ENCODE data around the gene CHMP5.

CHMP5 gene

DNA sequence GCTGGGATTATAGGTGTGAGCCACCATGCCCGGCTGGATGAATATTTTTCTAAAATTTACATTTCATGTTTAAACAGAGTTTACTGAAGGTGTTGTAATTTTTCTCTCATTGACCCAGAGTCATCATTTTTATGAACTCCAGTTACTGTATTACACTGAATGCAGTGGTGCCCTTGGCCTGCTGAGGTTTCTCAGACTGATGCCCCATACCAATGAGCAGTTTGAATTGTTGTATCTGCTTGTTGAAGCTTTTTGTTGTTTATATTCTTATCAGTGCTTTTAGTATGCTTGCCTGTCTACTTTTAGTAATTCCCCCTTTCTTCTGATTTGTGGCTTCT, 55.4 kb downstream of the CHMP5 start:
- DNase-seq: no peak

DNA sequence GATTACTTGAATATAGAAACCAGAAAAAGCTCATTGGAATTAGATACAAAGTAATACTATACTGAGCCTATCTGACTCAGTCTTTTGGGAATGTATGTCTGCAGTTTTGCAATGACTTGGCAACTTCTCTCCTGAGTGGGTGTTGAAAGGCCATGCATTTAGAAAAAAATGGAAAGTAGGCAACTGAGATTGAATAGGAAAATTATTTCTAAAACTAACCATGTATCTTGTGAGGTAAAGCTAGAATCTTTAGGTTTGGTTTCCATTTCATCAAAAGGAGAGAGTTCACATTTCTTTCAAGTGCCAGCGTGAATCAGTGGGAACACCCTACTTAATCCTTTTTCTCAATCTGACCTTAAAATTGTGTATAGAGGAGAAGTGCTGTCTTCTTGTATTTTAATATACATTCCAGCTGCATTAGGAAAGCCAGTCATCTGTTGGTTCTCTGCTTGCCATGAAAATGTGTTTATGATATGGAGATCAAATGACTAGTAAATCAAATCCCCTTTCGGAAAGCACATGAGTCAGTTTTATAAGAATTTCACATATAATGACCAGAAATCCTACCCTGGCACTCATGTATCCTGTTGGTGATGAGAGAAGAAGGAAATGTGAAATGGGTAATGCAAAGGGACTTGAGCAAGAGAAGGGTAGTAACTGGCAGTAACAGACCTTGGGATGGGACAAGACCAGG, 55.9 kb downstream of the CHMP5 start:
- DNase-seq: no peak

DNA sequence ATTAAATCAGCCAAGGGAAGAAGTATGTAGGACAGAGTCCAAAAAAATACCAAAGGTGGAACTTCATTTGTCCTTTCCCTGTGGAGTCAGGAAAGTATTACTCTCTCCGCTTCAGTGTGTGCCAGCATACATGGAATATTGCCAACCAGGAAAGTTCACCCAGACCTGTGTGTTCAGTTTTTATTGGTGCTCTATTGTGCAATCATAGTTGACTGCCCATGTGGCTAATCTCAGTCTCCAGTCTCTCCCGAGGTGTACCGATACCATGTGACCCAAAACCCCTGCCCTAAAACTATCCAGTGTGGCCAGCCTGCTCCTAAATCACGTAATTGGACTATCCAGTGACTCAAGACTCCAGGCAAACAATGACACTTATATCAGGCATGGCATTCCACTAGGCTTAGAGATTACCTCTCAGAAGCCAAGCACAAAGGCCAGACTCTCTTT, 64.3 kb downstream of the CHMP5 start:
- DNase-seq: no peak

DNA sequence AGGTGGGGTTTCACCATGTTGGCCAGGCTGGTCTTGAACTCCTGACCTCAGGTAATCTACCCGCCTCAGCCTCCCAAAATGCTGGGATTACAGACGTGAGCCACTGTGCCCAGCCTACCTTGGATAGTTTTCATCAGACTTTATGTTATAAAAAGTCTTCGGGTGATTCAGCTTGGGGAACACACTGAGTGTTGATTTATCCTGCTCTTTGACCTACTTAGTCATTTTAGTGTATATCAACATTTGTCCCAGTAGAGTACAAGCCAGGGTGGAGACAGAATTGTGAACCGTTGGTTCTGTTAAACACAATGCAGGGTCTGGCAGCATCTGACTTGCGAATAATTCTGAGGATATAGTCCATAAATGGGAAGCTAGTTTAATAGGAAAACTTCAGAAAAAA, 65.1 kb downstream of the CHMP5 start:
- DNase-seq: no peak

DNA sequence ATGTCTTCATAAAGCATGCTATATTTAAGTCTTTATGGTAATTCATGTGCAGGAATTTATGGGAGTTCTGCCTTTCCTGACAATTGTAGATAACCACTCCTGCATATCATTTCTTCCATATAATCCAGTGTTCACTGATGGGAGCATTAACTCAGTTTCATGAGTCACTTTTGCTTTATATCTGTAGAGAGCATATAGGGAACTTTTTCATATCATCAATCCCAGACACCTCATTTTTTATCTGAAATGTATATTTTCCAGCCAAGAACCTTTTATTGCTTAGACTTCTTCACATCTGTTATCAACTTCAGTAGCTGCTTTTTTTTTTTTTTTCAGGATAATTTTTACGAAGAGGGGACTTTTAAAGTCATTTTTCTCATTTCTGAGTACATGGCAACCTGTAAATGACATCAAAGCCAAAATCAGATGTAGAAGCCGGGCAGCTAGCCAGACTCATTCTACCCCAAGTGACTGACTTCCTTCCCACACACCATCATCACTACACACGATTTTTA, 66.6 kb downstream of the CHMP5 start:
- DNase-seq: no peak

Measured in right forelimb (tissue), 1 donor.